ENCODE data around the gene GMPPA. TPM values are rescaled to one million over a fixed set of nuclear protein-coding genes. Genes with fewer than 3 reads are reported as not detected.

GMPPA gene
- polyA plus RNA-seq, 6 donors from 2014 or later: 18.2 to 38.8 (median 22.9) TPM

DNA sequence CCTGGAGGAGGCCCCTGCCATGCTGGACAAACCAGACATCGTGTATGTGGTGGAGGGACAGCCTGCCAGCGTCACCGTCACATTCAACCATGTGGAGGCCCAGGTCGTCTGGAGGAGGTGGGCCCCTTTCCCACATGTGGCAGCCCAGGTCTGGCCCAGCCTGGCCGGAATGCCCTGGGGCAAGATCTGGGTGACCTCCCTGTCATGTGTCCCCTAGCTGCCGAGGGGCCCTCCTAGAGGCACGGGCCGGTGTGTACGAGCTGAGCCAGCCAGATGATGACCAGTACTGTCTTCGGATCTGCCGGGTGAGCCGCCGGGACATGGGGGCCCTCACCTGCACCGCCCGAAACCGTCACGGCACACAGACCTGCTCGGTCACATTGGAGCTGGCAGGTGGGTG is 25.2 kb upstream of the GMPPA start:
- H3K4me1 Mint-ChIP-seq: peaks cover 0 to 6% (median 5%) of the 10 kb centered on the region in 3 donors
- H3K9me3 Mint-ChIP-seq: no peaks in the 10 kb centered on the region
- H3K27me3 Mint-ChIP-seq: peaks cover 19 to 74% (median 63%) of the 10 kb centered on the region in 3 donors
- DNase-seq (no peak), ATAC-seq (ENCODE audit: low read depth in 2 of 2) (no peak)
- H3K27ac Mint-ChIP-seq: no peak overlapping the region
- H3K36me3 Mint-ChIP-seq: no peaks in the 10 kb centered on the region
- no peak overlapping the region for H3K4me3 Mint-ChIP-seq

DNA sequence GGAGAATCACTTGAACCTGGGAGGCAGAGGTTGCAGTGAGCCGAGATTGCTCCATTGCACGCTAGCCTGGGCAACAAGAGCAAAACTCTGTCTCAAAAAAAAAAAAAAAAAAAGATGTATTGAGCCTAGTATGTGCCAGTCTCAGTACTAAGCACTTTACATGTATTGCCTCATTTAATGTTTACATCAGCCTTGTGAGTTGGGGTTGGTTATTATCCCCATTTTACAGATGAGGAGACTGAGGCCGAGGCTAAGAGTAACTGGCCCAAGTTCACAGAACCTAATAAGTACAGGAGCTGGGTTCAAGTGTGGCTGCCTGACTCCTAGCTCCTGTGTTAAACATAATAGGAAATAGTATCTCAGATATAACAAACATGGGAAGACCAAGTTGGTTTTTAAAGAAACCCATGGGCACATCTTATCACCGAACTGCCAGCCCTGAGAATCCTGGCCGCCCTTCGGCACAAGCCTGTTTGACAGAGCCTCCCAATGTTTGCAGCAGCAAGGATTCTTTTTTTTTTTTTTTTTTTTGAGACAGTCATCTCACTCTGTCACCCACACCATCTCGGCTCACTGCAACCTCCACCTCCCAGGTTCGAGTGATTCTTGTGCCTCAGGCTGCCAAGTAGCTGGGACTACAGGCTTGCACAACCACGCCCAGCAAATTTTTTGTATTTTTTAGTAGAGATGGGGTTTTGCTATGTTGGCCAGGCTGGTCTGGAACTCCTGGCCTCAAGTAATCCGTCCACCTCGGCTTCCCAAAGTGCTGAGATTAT is 24.2 kb upstream of the GMPPA start:
- no peak overlapping the region for H3K27ac Mint-ChIP-seq
- H3K36me3 Mint-ChIP-seq: no peaks in the 10 kb centered on the region
- DNase-seq (no peak), ATAC-seq (ENCODE audit: low read depth in 2 of 2) (no peak)
- no peaks in the 10 kb centered on the region for H3K9me3 Mint-ChIP-seq
- no peak overlapping the region for H3K4me3 Mint-ChIP-seq
- peaks cover 0 to 6% (median 5%) of the 10 kb centered on the region in 3 donors for H3K4me1 Mint-ChIP-seq
- peaks cover 19 to 82% (median 73%) of the 10 kb centered on the region in 3 donors for H3K27me3 Mint-ChIP-seq

- Mint-ChIP-seq H3K4me3 (peak overlapping the region in 1 of 8 donors; percentile 15), H3K4me1 (peaks cover 0 to 6% (median 5%) of the 10 kb centered on the region in 3 donors), H3K27me3 (peaks cover 19 to 82% (median 75%) of the 10 kb centered on the region in 3 donors), H3K9me3 (no peaks in the 10 kb centered on the region), H3K36me3 (no peaks in the 10 kb centered on the region), H3K27ac (no peak overlapping the region)
- DNase-seq (no peak), ATAC-seq (ENCODE audit: low read depth in 2 of 2) (no peak)
Observed at GRCh38 chr2:219475278-219475677, 23.4 kb upstream of the GMPPA start.

- peaks cover 15 to 82% (median 75%) of the 10 kb centered on the region in 3 donors for H3K27me3 Mint-ChIP-seq
- peaks cover 0 to 6% (median 5%) of the 10 kb centered on the region in 3 donors for H3K4me1 Mint-ChIP-seq
- no peak overlapping the region for H3K27ac Mint-ChIP-seq
- H3K36me3 Mint-ChIP-seq: no peaks in the 10 kb centered on the region
- ATAC-seq (ENCODE audit: low read depth in 2 of 2) (peak in 1 of 2 donors; percentile 36), DNase-seq (no peak)
- no peaks in the 10 kb centered on the region for H3K9me3 Mint-ChIP-seq
- peak overlapping the region in 1 of 8 donors; percentile 15 for H3K4me3 Mint-ChIP-seq
Observed at GRCh38 chr2:219475697-219476651, 22.7 kb upstream of the GMPPA start.

- Mint-ChIP-seq H3K4me1 (peaks cover 0 to 6% (median 5%) of the 10 kb centered on the region in 3 donors), H3K27ac (no peak overlapping the region), H3K9me3 (no peaks in the 10 kb centered on the region), H3K27me3 (peaks cover 21 to 82% (median 75%) of the 10 kb centered on the region in 3 donors), H3K36me3 (no peaks in the 10 kb centered on the region), H3K4me3 (no peak overlapping the region)
- ATAC-seq (ENCODE audit: low read depth in 2 of 2) (no peak), DNase-seq (no peak)
Observed at GRCh38 chr2:219476652-219477151, 22.0 kb upstream of the GMPPA start.

DNA sequence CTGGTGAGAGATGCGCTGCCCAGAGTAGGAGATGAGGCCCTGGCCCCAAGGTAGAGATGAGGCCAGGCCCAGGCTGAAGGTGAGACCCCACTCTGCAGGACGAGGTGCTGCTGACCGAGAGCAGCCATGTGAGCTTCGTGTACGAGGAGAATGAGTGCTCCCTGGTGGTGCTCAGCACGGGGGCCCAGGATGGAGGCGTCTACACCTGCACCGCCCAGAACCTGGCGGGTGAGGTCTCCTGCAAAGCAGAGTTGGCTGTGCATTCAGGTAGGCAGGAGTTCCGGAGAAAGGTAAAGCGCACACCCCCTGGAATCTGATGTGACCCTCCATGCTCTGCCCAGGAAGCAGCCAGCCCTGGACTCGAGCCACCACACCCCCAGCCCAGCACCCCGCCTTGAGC is 21.5 kb upstream of the GMPPA start:
- no peak for ATAC-seq (ENCODE audit: low read depth in 2 of 2)
- peaks cover 25 to 83% (median 80%) of the 10 kb centered on the region in 3 donors for H3K27me3 Mint-ChIP-seq
- DNase-seq: no peak

GRCh38 chr2:219477815-219478214 is 20.9 kb upstream of the GMPPA start:
- H3K4me1 Mint-ChIP-seq: peaks cover 0 to 6% (median 5%) of the 10 kb centered on the region in 3 donors
- H3K4me3 Mint-ChIP-seq: no peak overlapping the region
- peaks cover 25 to 86% (median 86%) of the 10 kb centered on the region in 3 donors for H3K27me3 Mint-ChIP-seq
- ATAC-seq (ENCODE audit: low read depth in 2 of 2) (no peak), DNase-seq (no peak)
- H3K9me3 Mint-ChIP-seq: no peaks in the 10 kb centered on the region
- no peak overlapping the region for H3K27ac Mint-ChIP-seq
- H3K36me3 Mint-ChIP-seq: no peaks in the 10 kb centered on the region

More for the DNA sequence above, 21.5 kb upstream of the GMPPA start:
- no peak overlapping the region for H3K27ac Mint-ChIP-seq
- H3K4me1 Mint-ChIP-seq: peaks cover 0 to 6% (median 5%) of the 10 kb centered on the region in 3 donors
- H3K36me3 Mint-ChIP-seq: no peaks in the 10 kb centered on the region
- H3K9me3 Mint-ChIP-seq: no peaks in the 10 kb centered on the region
- H3K4me3 Mint-ChIP-seq: no peak overlapping the region

- H3K9me3 Mint-ChIP-seq: no peaks in the 10 kb centered on the region
- DNase-seq (no peak), ATAC-seq (ENCODE audit: low read depth in 2 of 2) (no peak)
- peaks cover 24 to 81% (median 81%) of the 10 kb centered on the region in 3 donors for H3K27me3 Mint-ChIP-seq
- H3K4me3 Mint-ChIP-seq: no peak overlapping the region
- H3K27ac Mint-ChIP-seq: no peak overlapping the region
- peaks cover 1 to 7% (median 6%) of the 10 kb centered on the region in 3 donors for H3K4me1 Mint-ChIP-seq
- no peaks in the 10 kb centered on the region for H3K36me3 Mint-ChIP-seq
Observed at GRCh38 chr2:219478916-219479315, 19.8 kb upstream of the GMPPA start.

GRCh38 chr2:219480004-219480403 is 18.7 kb upstream of the GMPPA start:
- no peaks in the 10 kb centered on the region for H3K9me3 Mint-ChIP-seq
- H3K27ac Mint-ChIP-seq: no peak overlapping the region
- DNase-seq: no peak
- H3K4me3 Mint-ChIP-seq: peak overlapping the region in 1 of 8 donors; percentile 22
- no peaks in the 10 kb centered on the region for H3K36me3 Mint-ChIP-seq
- peaks cover 27 to 85% (median 77%) of the 10 kb centered on the region in 3 donors for H3K27me3 Mint-ChIP-seq
- peaks cover 4 to 12% (median 8%) of the 10 kb centered on the region in 3 donors for H3K4me1 Mint-ChIP-seq
- no peak for ATAC-seq (ENCODE audit: low read depth in 2 of 2)

GRCh38 chr2:219482674-219483405 is 15.9 kb upstream of the GMPPA start:
- peaks cover 37 to 85% (median 73%) of the 10 kb centered on the region in 3 donors for H3K27me3 Mint-ChIP-seq
- H3K36me3 Mint-ChIP-seq: no peaks in the 10 kb centered on the region
- DNase-seq: no peak
- peak overlapping the region in 1 of 6 donors; percentile 87 for H3K27ac Mint-ChIP-seq
- H3K4me1 Mint-ChIP-seq: peaks cover 4 to 8% (median 6%) of the 10 kb centered on the region in 3 donors
- peak overlapping the region in 2 of 8 donors; percentile 22 to 23 for H3K4me3 Mint-ChIP-seq
- H3K9me3 Mint-ChIP-seq: no peaks in the 10 kb centered on the region
- no peak for ATAC-seq (ENCODE audit: low read depth in 2 of 2)

DNA sequence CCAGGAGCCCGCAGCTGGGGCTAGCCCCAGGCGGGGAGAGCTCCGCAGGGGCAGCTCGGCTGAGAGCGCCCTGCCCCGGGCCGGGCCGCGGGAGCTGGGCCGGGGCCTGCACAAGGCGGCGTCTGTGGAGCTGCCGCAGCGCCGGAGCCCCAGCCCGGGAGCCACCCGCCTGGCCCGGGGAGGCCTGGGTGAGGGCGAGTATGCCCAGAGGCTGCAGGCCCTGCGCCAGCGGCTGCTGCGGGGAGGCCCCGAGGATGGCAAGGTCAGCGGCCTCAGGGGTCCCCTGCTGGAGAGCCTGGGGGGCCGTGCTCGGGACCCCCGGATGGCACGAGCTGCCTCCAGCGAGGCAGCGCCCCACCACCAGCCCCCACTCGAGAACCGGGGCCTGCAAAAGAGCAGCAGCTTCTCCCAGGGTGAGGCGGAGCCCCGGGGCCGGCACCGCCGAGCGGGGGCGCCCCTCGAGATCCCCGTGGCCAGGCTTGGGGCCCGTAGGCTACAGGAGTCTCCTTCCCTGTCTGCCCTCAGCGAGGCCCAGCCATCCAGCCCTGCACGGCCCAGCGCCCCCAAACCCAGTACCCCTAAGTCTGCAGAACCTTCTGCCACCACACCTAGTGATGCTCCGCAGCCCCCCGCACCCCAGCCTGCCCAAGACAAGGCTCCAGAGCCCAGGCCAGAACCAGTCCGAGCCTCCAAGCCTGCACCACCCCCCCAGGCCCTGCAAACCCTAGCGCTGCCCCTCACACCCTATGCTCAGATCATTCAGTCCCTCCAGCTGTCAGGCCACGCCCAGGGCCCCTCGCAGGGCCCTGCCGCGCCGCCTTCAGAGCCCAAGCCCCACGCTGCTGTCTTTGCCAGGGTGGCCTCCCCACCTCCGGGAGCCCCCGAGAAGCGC is 15.0 kb upstream of the GMPPA start:
- Mint-ChIP-seq H3K4me3 (peak overlapping the region; percentile 30 to 79 (median 69)), H3K36me3 (no peaks in the 10 kb centered on the region), H3K9me3 (no peaks in the 10 kb centered on the region), H3K27ac (peak overlapping the region in 1 of 6 donors; percentile 12), H3K27me3 (peaks cover 33 to 89% (median 77%) of the 10 kb centered on the region in 3 donors), H3K4me1 (peaks cover 4 to 8% (median 6%) of the 10 kb centered on the region in 3 donors)
- DNase-seq (no peak), ATAC-seq (ENCODE audit: low read depth in 2 of 2) (peak; percentile 42)

Measured in naive B cell (primary cell).